DOHH2 (cell line): Measurements from ENCODE around the gene SOX12.

Source experiments
- CTCF ChIP-seq: fragments of 200-600 bp; sonication (generic); IDR thresholded peaks from one replicate; pipeline ENCODE4 v1.5.1; 2014; ENCODE audit warnings: antibody characterized with exemption, mild to moderate bottlenecking, low read depth, low read length; ENCODE audit not compliant: poor library complexity, severe bottlenecking
- EZH2phosphoT487 ChIP-seq: fragments of 200-600 bp; sonication (generic); IDR thresholded peaks from 2 replicates; pipeline ENCODE4 v1.6.1; 2017; ENCODE audit warnings: borderline replicate concordance, mild to moderate bottlenecking, antibody characterized with exemption, low read length, moderate library complexity, mixed read lengths

- TF ChIP-seq CTCF (no peak), EZH2phosphoT487 (no peak)
Observed at GRCh38 chr20:295804-296203, 29.5 kb upstream of the SOX12 start.
